WTC11 (cell line): ENCODE results near the gene JAKMIP3. TPM values are rescaled to one million over a fixed set of nuclear protein-coding genes. Genes with fewer than 3 reads are reported as not detected.

Experiments used
- ATAC-seq: fragments of 200-7000 bp; cut with Tn5 transposase; 2 replicates; pipeline ENCODE4 v1.10.0; 2021; ENCODE audit warnings: mild to moderate bottlenecking, moderate library complexity
- CTCF ChIA-PET: fragments of 300-600 bp; sonication (Branson Sonifier 250); formaldehyde crosslinking; loops from one replicate; lab custom pipeline; 2021; ENCODE audit warnings: antibody characterized with exemption; lab: Charles Lee
- POLR2A ChIA-PET: fragments of 350-600 bp; sonication (Branson Sonifier 250); formaldehyde crosslinking; loops from one replicate; lab custom pipeline; 2021; ENCODE audit warnings: antibody characterized with exemption; lab: Charles Lee
- DNase-seq: peaks from one replicate; pipeline ENCODE4 v3.0.0; 2021; ENCODE audit warnings: low spot score
- H3K27ac Mint-ChIP-seq: 2 replicates; pipeline ENCODE4 v1.8.0; 2021; ENCODE audit warnings: mixed read lengths
- H3K27me3 Mint-ChIP-seq: 2 replicates; pipeline ENCODE4 v1.8.0; 2021; ENCODE audit warnings: low read depth, mild to moderate bottlenecking, moderate library complexity, mixed read lengths
- H3K36me3 Mint-ChIP-seq: 2 replicates; pipeline ENCODE4 v1.8.0; 2021; ENCODE audit warnings: mixed read lengths
- H3K4me1 Mint-ChIP-seq: 2 replicates; pipeline ENCODE4 v1.8.0; 2022; ENCODE audit warnings: mixed read lengths
- H3K4me3 Mint-ChIP-seq: 2 replicates; pipeline ENCODE4 v1.8.0; 2021; ENCODE audit warnings: mild to moderate bottlenecking, moderate library complexity, mixed read lengths
- H3K9me3 Mint-ChIP-seq: 2 replicates; pipeline ENCODE4 v1.8.0; 2021; ENCODE audit warnings: mixed read lengths
- CREB1 ChIP-seq: sonication (generic); formaldehyde crosslinking; IDR thresholded peaks from 2 replicates; pipeline ENCODE4 v1.8.0; 2023; ENCODE audit warnings: mild to moderate bottlenecking, missing genetic modification reagents
- CREM ChIP-seq: sonication (generic); formaldehyde crosslinking; IDR thresholded peaks from 2 replicates; pipeline ENCODE4 v1.8.1; 2022; ENCODE audit warnings: mild to moderate bottlenecking, missing genetic modification reagents, moderate library complexity
- ELF4 ChIP-seq: sonication (generic); formaldehyde crosslinking; IDR thresholded peaks from 2 replicates; pipeline ENCODE4 v1.8.1; 2022; ENCODE audit warnings: low read depth, mild to moderate bottlenecking, moderate library complexity, missing genetic modification reagents
- GTF2I ChIP-seq: fragments of 250-450 bp; sonication (Bioruptor Pico); conservative IDR thresholded peaks from 2 replicates; pipeline ENCODE4 v1.4.0; 2021; ENCODE audit warnings: mild to moderate bottlenecking
- NFATC4 ChIP-seq: fragments of 250-450 bp; sonication (Bioruptor Pico); IDR thresholded peaks from 2 replicates; pipeline ENCODE4 v1.9.0; 2021; ENCODE audit warnings: mild to moderate bottlenecking
- NFE2L1 ChIP-seq: sonication (generic); formaldehyde crosslinking; IDR thresholded peaks from 2 replicates; pipeline ENCODE4 v1.8.1; 2023; ENCODE audit warnings: missing genetic modification reagents
- NR1H2 ChIP-seq: sonication (generic); formaldehyde crosslinking; IDR thresholded peaks from 2 replicates; pipeline ENCODE4 v1.9.0; 2021; ENCODE audit warnings: mild to moderate bottlenecking, moderate library complexity, missing genetic modification reagents
- NR2C2 ChIP-seq: sonication (generic); formaldehyde crosslinking; IDR thresholded peaks from 2 replicates; pipeline ENCODE4 v1.8.0; 2022; ENCODE audit warnings: mild to moderate bottlenecking, missing genetic modification reagents
- SMAD3 ChIP-seq: sonication (generic); formaldehyde crosslinking; IDR thresholded peaks from 2 replicates; pipeline ENCODE4 v1.8.0; 2022; ENCODE audit warnings: missing genetic modification reagents, mild to moderate bottlenecking, borderline replicate concordance
- SMAD4 ChIP-seq: sonication (generic); formaldehyde crosslinking; IDR thresholded peaks from 2 replicates; pipeline ENCODE4 v1.8.0; 2022; ENCODE audit warnings: mild to moderate bottlenecking, missing genetic modification reagents
- ZNF396 ChIP-seq: fragments of 250-450 bp; sonication (Bioruptor Pico); IDR thresholded peaks from 2 replicates; pipeline ENCODE4 v1.8.0; 2021; ENCODE audit warnings: mild to moderate bottlenecking, moderate library complexity, borderline replicate concordance
- total RNA-seq: library from RNA; stranded (reverse); gene quantifications from 3 replicates; pipeline ENCODE4 v1.2.3, GENCODE V29; 2021
- TF ChIP-seq, protein P1 (sequence below): fragments of 250-450 bp; sonication (Bioruptor Pico); IDR thresholded peaks from 2 replicates; pipeline ENCODE4 v1.9.0; 2021; ENCODE audit warnings: mild to moderate bottlenecking
- TF ChIP-seq, protein P2 (sequence below): sonication (generic); formaldehyde crosslinking; IDR thresholded peaks from 2 replicates; pipeline ENCODE4 v1.8.1; 2023; ENCODE audit warnings: mild to moderate bottlenecking, missing genetic modification reagents
- TF ChIP-seq, protein P3 (sequence below): fragments of 250-450 bp; sonication (Bioruptor Pico); IDR thresholded peaks from 2 replicates; pipeline ENCODE4 v1.9.0; 2021; ENCODE audit warnings: mild to moderate bottlenecking, borderline replicate concordance
- TF ChIP-seq, protein P4 (sequence below): sonication (generic); formaldehyde crosslinking; IDR thresholded peaks from 2 replicates; pipeline ENCODE4 v1.8.1; 2023; ENCODE audit warnings: mild to moderate bottlenecking, missing genetic modification reagents, moderate library complexity

JAKMIP3 gene
- total RNA-seq, 1 experiment from 2014 or later, result 1.7 TPM

DNA sequence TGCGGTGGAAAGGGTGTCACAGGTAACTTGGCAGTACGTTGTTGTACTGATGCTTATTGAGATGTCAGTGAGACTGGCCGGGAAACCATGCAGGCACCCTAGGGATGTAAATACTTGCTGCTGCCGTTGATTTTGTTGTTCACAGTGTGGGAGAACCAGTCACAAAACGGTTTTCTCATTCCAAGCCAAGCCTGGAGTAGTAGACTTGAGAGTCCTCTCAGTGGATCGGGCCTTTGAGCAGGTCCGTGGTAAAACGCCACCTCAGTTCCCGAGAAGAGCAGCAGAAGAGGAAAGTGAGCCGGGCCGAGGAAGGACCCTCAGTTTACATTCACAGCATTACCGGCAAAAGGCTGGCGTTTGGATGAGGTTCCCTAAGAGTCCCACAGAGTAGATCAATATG is 1.1 kb downstream of the JAKMIP3 start (continued):
- TF ChIP-seq, protein P1, sequence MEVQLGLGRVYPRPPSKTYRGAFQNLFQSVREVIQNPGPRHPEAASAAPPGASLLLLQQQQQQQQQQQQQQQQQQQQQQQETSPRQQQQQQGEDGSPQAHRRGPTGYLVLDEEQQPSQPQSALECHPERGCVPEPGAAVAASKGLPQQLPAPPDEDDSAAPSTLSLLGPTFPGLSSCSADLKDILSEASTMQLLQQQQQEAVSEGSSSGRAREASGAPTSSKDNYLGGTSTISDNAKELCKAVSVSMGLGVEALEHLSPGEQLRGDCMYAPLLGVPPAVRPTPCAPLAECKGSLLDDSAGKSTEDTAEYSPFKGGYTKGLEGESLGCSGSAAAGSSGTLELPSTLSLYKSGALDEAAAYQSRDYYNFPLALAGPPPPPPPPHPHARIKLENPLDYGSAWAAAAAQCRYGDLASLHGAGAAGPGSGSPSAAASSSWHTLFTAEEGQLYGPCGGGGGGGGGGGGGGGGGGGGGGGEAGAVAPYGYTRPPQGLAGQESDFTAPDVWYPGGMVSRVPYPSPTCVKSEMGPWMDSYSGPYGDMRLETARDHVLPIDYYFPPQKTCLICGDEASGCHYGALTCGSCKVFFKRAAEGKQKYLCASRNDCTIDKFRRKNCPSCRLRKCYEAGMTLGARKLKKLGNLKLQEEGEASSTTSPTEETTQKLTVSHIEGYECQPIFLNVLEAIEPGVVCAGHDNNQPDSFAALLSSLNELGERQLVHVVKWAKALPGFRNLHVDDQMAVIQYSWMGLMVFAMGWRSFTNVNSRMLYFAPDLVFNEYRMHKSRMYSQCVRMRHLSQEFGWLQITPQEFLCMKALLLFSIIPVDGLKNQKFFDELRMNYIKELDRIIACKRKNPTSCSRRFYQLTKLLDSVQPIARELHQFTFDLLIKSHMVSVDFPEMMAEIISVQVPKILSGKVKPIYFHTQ (CRISPR knock-in tag), result no peak
- TF ChIP-seq, protein P2, sequence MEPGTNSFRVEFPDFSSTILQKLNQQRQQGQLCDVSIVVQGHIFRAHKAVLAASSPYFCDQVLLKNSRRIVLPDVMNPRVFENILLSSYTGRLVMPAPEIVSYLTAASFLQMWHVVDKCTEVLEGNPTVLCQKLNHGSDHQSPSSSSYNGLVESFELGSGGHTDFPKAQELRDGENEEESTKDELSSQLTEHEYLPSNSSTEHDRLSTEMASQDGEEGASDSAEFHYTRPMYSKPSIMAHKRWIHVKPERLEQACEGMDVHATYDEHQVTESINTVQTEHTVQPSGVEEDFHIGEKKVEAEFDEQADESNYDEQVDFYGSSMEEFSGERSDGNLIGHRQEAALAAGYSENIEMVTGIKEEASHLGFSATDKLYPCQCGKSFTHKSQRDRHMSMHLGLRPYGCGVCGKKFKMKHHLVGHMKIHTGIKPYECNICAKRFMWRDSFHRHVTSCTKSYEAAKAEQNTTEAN (CRISPR knock-in tag), result no peak
- TF ChIP-seq GTF2I (CRISPR knock-in tag) (no peak), CREB1 (CRISPR knock-in tag) (no peak), NR1H2 (no peak)
- TF ChIP-seq, all 79 proteins: peak for 0

DNA sequence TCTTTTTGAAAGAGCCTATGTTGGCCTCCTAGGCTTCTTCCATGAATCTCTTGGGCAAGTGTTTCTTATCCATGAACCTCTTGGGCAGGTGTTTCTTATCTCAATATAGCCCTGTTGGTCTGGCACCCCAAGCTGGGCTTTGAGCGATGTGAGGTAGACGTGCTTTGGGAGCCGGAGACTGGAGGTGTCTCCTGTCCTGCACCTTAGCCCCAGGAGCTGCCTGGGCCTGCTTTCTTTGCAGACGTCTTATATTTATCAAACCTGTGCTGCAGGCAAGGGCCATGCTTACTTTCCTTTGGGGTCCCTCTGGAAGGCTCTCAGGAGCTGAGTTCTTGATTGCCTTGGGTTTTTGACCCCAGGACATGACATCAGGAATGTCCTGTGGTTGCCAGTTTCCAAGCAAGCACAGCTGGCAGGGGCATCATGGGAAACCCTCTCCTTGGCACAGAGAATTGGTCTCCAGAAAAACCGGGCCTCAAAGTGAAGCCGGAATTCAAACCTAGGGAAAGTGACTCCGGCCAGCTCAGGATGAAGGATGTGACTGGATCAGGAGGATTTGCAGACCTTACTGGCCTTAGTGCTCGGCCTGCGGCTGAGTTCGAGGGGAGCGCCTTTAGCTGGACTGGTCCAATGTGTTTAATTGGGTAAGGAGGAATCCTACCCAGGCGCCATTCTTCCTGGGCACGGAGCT is 2.8 kb downstream of the JAKMIP3 start:
- no peak overlapping the region for H3K27ac Mint-ChIP-seq
- TF ChIP-seq NFATC4 (CRISPR knock-in tag), result no peak
- TF ChIP-seq, protein P3, sequence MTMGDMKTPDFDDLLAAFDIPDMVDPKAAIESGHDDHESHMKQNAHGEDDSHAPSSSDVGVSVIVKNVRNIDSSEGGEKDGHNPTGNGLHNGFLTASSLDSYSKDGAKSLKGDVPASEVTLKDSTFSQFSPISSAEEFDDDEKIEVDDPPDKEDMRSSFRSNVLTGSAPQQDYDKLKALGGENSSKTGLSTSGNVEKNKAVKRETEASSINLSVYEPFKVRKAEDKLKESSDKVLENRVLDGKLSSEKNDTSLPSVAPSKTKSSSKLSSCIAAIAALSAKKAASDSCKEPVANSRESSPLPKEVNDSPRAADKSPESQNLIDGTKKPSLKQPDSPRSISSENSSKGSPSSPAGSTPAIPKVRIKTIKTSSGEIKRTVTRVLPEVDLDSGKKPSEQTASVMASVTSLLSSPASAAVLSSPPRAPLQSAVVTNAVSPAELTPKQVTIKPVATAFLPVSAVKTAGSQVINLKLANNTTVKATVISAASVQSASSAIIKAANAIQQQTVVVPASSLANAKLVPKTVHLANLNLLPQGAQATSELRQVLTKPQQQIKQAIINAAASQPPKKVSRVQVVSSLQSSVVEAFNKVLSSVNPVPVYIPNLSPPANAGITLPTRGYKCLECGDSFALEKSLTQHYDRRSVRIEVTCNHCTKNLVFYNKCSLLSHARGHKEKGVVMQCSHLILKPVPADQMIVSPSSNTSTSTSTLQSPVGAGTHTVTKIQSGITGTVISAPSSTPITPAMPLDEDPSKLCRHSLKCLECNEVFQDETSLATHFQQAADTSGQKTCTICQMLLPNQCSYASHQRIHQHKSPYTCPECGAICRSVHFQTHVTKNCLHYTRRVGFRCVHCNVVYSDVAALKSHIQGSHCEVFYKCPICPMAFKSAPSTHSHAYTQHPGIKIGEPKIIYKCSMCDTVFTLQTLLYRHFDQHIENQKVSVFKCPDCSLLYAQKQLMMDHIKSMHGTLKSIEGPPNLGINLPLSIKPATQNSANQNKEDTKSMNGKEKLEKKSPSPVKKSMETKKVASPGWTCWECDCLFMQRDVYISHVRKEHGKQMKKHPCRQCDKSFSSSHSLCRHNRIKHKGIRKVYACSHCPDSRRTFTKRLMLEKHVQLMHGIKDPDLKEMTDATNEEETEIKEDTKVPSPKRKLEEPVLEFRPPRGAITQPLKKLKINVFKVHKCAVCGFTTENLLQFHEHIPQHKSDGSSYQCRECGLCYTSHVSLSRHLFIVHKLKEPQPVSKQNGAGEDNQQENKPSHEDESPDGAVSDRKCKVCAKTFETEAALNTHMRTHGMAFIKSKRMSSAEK, result no peak
- no peak for TF ChIP-seq NFE2L1 (CRISPR knock-in tag)
- H3K4me3 Mint-ChIP-seq, result no peak overlapping the region
- ATAC-seq (no peak), DNase-seq (no peak)
- H3K36me3 Mint-ChIP-seq, result peaks cover under 1% of the 10 kb centered on the region; the same call in 1 of the 2 replicates
- H3K9me3 Mint-ChIP-seq, result peaks cover 2% of the 10 kb centered on the region
- ChIA-PET CTCF (no interaction called here), POLR2A (no interaction called here)
- peaks cover 20% of the 10 kb centered on the region for H3K4me1 Mint-ChIP-seq
- H3K27me3 Mint-ChIP-seq, result 0 out of 2 replicates have a peak, but pooled peaks cover 4% of the 10 kb centered on the region

DNA sequence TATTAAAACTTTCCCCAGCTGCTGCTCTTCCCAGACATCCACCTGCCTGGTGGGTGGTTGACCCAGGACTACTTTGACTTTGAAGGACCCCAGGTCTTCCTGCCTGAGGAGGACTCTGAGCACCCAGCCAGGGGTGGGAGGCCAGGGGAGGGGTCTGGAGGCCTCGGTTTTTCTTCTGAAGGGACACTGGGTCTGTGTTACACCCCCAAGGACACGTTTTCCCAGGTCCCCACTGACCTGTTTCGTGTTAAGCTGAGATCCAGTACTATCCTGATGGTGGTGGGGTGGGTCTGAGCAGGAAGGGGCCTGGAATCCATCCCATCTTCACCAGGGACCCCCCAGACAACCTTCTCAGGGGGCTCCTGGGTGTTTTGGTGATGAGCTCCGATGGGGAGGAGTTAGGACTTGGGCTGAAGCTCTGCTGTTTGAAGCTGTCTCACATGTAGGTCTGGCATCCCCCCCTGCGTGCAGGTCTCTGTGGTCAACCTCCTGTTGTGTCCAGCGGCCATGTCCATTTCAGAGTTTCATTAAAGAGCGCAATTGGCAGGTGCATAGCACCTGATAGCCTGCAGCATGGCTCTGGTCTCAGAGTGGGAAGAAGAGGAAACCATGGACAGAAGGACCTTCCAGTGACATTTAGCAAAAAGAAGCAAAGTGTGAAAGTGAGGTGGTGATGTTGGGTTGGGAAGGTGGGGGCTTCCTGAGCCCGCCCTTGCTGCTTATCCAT is 3.5 kb downstream of the JAKMIP3 start:
- no peak for ATAC-seq
- no peaks in the 10 kb centered on the region for H3K36me3 Mint-ChIP-seq
- H3K9me3 Mint-ChIP-seq, result peaks cover under 1% of the 10 kb centered on the region; the same call in 1 of the 2 replicates
- H3K4me1 Mint-ChIP-seq, result peaks cover 20% of the 10 kb centered on the region
- CTCF ChIA-PET, result no interaction called here
- no peak overlapping the region for H3K27ac Mint-ChIP-seq
- POLR2A ChIA-PET, result no interaction called here
- no peak overlapping the region for H3K4me3 Mint-ChIP-seq
- no peak for TF ChIP-seq SMAD3
- no peak for TF ChIP-seq SMAD4 (CRISPR knock-in tag)
- no peak for TF ChIP-seq ELF4
- no peak for TF ChIP-seq CREM (CRISPR knock-in tag)
- no peak for TF ChIP-seq ZNF396 (CRISPR knock-in tag)
- no peak for TF ChIP-seq NR2C2 (CRISPR knock-in tag)
- TF ChIP-seq, protein P4, sequence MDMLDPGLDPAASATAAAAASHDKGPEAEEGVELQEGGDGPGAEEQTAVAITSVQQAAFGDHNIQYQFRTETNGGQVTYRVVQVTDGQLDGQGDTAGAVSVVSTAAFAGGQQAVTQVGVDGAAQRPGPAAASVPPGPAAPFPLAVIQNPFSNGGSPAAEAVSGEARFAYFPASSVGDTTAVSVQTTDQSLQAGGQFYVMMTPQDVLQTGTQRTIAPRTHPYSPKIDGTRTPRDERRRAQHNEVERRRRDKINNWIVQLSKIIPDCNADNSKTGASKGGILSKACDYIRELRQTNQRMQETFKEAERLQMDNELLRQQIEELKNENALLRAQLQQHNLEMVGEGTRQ (CRISPR knock-in tag), result no peak
- no peak for DNase-seq
- H3K27me3 Mint-ChIP-seq, result 0 out of 2 replicates have a peak, but pooled peaks cover 4% of the 10 kb centered on the region
